ENCODE measurements around the gene STX11.

GRCh38 chr6:144159742-144160141 is 9.4 kb downstream of the STX11 start:
- TF ChIP-seq PKNOX1 (IDR thresholded peaks at IDR 0.05) (no peak), SP1 (IDR thresholded peaks at IDR 0.05) (no peak), ELF4 (IDR thresholded peaks at IDR 0.05) (no peak), BHLHE40 (IDR thresholded peaks at IDR 0.05; ENCODE audit: borderline replicate concordance) (no peak), L3MBTL2 (conservative IDR thresholded peaks at IDR 0.05) (no peak), ZNF384 (IDR thresholded peaks at IDR 0.05) (no peak), TARDBP (IDR thresholded peaks at IDR 0.05) (no peak), SUZ12 (IDR thresholded peaks at IDR 0.05) (no peak), FOXA1 (IDR thresholded peaks at IDR 0.05) (no peak), FOXM1 (IDR thresholded peaks at IDR 0.05; ENCODE audit: borderline replicate concordance) (no peak), LEF1 (IDR thresholded peaks at IDR 0.05; ENCODE audit: borderline replicate concordance) (no peak), NFRKB (IDR thresholded peaks at IDR 0.05) (no peak), FOXK2 (IDR thresholded peaks at IDR 0.05) (no peak)

All from HEK293T (cell line).